K562 (cell line): ENCODE data around the gene ANKRD10. TPM values are rescaled to one million over a fixed set of nuclear protein-coding genes. Genes with fewer than 3 reads are reported as not detected.
A peak's percentile ranks its signal among the peaks of the same experiment; 100 is the strongest.

Experiments used
- ATAC-seq: fragments of 200-7000 bp; cut with Tn5 transposase; 3 replicates; pipeline ENCODE4 v1.9.1; 2020; ENCODE audit warnings: moderate library complexity
- BruUV-seq: library from RNA; stranded (reverse); fragments of 400-500 nt; replicated peaks from 2 replicates; lab custom pipeline; 2021; lab: Mats Ljungman, UMichigan
- CTCF ChIA-PET: fragments of 300-600 bp; formaldehyde crosslinking; extraction: SDS; loops from one replicate; lab custom pipeline; 2021; ENCODE audit warnings: low intra/inter-chr PET ratio; lab: Yijun Ruan, JAX
- POLR2A ChIA-PET: fragments of 300-600, 350-650 bp; sonication (Branson Sonifier 250); formaldehyde crosslinking; extraction: SDS; loops from one replicate; lab custom pipeline; 2021; ENCODE audit warnings: antibody characterized with exemption, inconsistent platforms; lab: Yijun Ruan, JAX
- DNase-seq, 4 experiments: peaks; one replicate each; pipeline versions ENCODE4 v3.0.0 to v3.0.0-alpha.2; 2011 to 2018; ENCODE audit warnings: low spot score in 3 of 4, mixed read lengths in 3 of 4; ENCODE audit errors: extremely low read depth in 1 of 4
- FAIRE-seq: peaks from 2 replicates; lab custom pipeline; 2011; peaks lifted over from hg19 to GRCh38; lab: Jason Lieb, UNC
- H2AFZ ChIP-seq: 2 replicates; pipeline ENCODE4 v1.6.0; 2011; ENCODE audit warnings: low read depth, low read length, control low read depth, inconsistent platforms
- H3K27ac ChIP-seq: fragments of 200-600 bp; 3 replicates; pipeline ENCODE4 v1.8.0; 2011; ENCODE audit warnings: low read depth, mild to moderate bottlenecking, control low read depth, inconsistent platforms, low read length, moderate library complexity, mixed read lengths; ENCODE audit errors: extremely low read depth
- H3K27me3 ChIP-seq, 2 experiments: fragments of 300-600 bp in 1 of 2; 2 replicates in 1 of 2; 3 replicates in 1 of 2; pipeline versions ENCODE4 v1.6.0 to v1.8.0; 2011; ENCODE audit warnings: inconsistent platforms in 2 of 2, low read length in 2 of 2, mild to moderate bottlenecking in 1 of 2, mixed read lengths in 1 of 2, moderate library complexity in 1 of 2; ENCODE audit not compliant: control insufficient read depth in 2 of 2, insufficient read depth in 2 of 2
- H3K36me3 ChIP-seq: fragments of 300-600 bp; 3 replicates; pipeline ENCODE4 v1.8.0; 2011; ENCODE audit warnings: mild to moderate bottlenecking, low read length, inconsistent platforms; ENCODE audit not compliant: control insufficient read depth, insufficient read depth
- H3K4me1 ChIP-seq, 2 experiments: fragments of 200-600 bp in 1 of 2; replicated peaks in 1 of 2; 2 replicates in 1 of 2; 3 replicates in 1 of 2; pipeline versions ENCODE4 v1.5.1 to v1.8.0; 2011; ENCODE audit warnings: inconsistent platforms in 2 of 2, low read length in 2 of 2, mild to moderate bottlenecking in 1 of 2, mixed read lengths in 1 of 2, moderate library complexity in 1 of 2; ENCODE audit not compliant: control insufficient read depth in 2 of 2, insufficient read depth in 2 of 2
- H3K4me2 ChIP-seq: 2 replicates; pipeline ENCODE4 v1.6.1; 2011; ENCODE audit warnings: low read length, control low read depth, inconsistent platforms, mixed read lengths; ENCODE audit not compliant: insufficient read depth
- H3K4me3 ChIP-seq: fragments of 200-600 bp; sonication (generic), shearing (Covaris generic); 2 replicates; pipeline ENCODE4 v1.5.1; 2016; ENCODE audit warnings: control low read depth, inconsistent platforms
- H3K79me2 ChIP-seq: fragments of 200-600 bp; 3 replicates; pipeline ENCODE4 v1.8.0; 2011; ENCODE audit warnings: low read length, inconsistent platforms; ENCODE audit not compliant: control insufficient read depth, insufficient read depth
- H3K9ac ChIP-seq, 2 experiments: 2 replicates each; pipeline versions ENCODE4 v1.6.0 to v1.6.1; 2011; ENCODE audit warnings: low read depth in 2 of 2, low read length in 2 of 2, control low read depth in 1 of 2, inconsistent platforms in 1 of 2, mild to moderate bottlenecking in 1 of 2, mixed read lengths in 1 of 2; ENCODE audit not compliant: insufficient read depth in 1 of 2
- H3K9me1 ChIP-seq: one replicate; pipeline ENCODE4 v1.6.0; 2011; ENCODE audit warnings: inconsistent platforms, mild to moderate bottlenecking, low read length, moderate library complexity; ENCODE audit not compliant: control insufficient read depth, insufficient read depth
- H3K9me3 ChIP-seq: replicated peaks from 2 replicates; pipeline ENCODE4 v1.5.1; 2011; ENCODE audit warnings: low read depth, low read length, inconsistent platforms; ENCODE audit not compliant: control insufficient read depth, insufficient read depth
- H4K20me1 ChIP-seq: replicated peaks from 2 replicates; pipeline ENCODE4 v1.6.1; 2011; ENCODE audit warnings: low read length, inconsistent platforms, mixed read lengths; ENCODE audit not compliant: control insufficient read depth, insufficient read depth
- CCAR2 ChIP-seq: fragments of 200-400 bp; formaldehyde crosslinking; IDR thresholded peaks from 2 replicates; pipeline ENCODE4 v1.6.1; 2017; ENCODE audit warnings: mild to moderate bottlenecking, low read depth, low read length
- JUND ChIP-seq, 2 experiments: IDR thresholded peaks; 2 replicates in 1 of 2; 3 replicates in 1 of 2; pipeline ENCODE4 v1.6.1; 2011; ENCODE audit warnings: borderline replicate concordance in 2 of 2, low read depth in 2 of 2, low read length in 2 of 2, improper control_type of control experiment in 1 of 2, missing biosample characterization in 1 of 2, missing genetic modification characterization in 1 of 2, missing genetic modification reagents in 1 of 2
- NCOA4 ChIP-seq: fragments of 450-650 bp; IDR thresholded peaks from 2 replicates; pipeline ENCODE4 v1.6.1; 2018; ENCODE audit warnings: mild to moderate bottlenecking; ENCODE audit not compliant: partially characterized antibody
- PHF8 ChIP-seq: fragments of 200-600 bp; sonication (generic); IDR thresholded peaks from 2 replicates; pipeline ENCODE4 v1.6.1; 2012; ENCODE audit warnings: mixed run types, mild to moderate bottlenecking, inconsistent platforms, low read length, moderate library complexity, borderline replicate concordance
- ZNF184 ChIP-seq: sonication (generic); formaldehyde crosslinking; IDR thresholded peaks from 2 replicates; pipeline ENCODE4 v1.5.0; 2020; ENCODE audit warnings: missing genetic modification reagents
- ZNF23 ChIP-seq: fragments of 250-450 bp; sonication (Bioruptor Pico); IDR thresholded peaks from 2 replicates; pipeline ENCODE4 v1.4.0; 2020; ENCODE audit warnings: mild to moderate bottlenecking
- ZNF311 ChIP-seq: fragments of 250-450 bp; sonication (Bioruptor Pico); IDR thresholded peaks from 2 replicates; pipeline ENCODE4 v1.4.0; 2020; ENCODE audit warnings: mild to moderate bottlenecking, moderate library complexity
- ZNF347 ChIP-seq: fragments of 450-650 bp; formaldehyde crosslinking; IDR thresholded peaks from 2 replicates; pipeline ENCODE4 v1.4.0; 2020; ENCODE audit warnings: low read depth, mild to moderate bottlenecking, moderate library complexity
- ZNF436 ChIP-seq: fragments of 250-450, 450-650 bp; sonication (Bioruptor Pico); formaldehyde crosslinking; IDR thresholded peaks from 2 replicates; pipeline ENCODE4 v1.7.0; 2020; ENCODE audit warnings: mild to moderate bottlenecking
- ZNF77 ChIP-seq: fragments of 250-450 bp; sonication (Bioruptor Pico); IDR thresholded peaks from 2 replicates; pipeline ENCODE4 v1.5.0; 2020
- ZSCAN32 ChIP-seq: fragments of 450-650 bp; formaldehyde crosslinking; IDR thresholded peaks from 2 replicates; pipeline ENCODE4 v1.4.0; 2020; ENCODE audit warnings: mild to moderate bottlenecking, moderate library complexity
- WGBS: fragments of 100-300 bp; shearing (Covaris generic); methylation state at CpG from one replicate; pipeline ENCODE4 v1.1.6; 2016; ENCODE audit warnings: low coverage, mixed read lengths; ENCODE audit not compliant: insufficient coverage; ENCODE audit errors: missing lambda C conversion rate; 5-methylcytosine and 5-hydroxymethylcytosine counted together
- in situ Hi-C: fragments of 300-500 bp; cut with MboI; formaldehyde crosslinking; loops from 4 replicates; pipeline ENCODE4 v1.15.0; 2018; ENCODE audit warnings: inconsistent platforms, mixed read lengths
- intact Hi-C: fragments of 100-400 bp; cut with micrococcal nuclease; formaldehyde crosslinking; loops from 2 replicates; pipeline ENCODE4 v1.14.2; 2022
- polyA plus RNA-seq, 8 experiments: library from polyadenylated mRNA; depleted of rRNA in 4 of 8; stranded (reverse) in 5 of 8; unstranded in 3 of 8; fragments of >200 nt; fragmentation: Nextera tagmentation in 2 of 8; fragmentation: Illumina TruSeq in 1 of 8; extraction: Ambion mirVana in 2 of 8; extraction: Trizol in 1 of 8; gene quantifications; 2 replicates each; pipeline versions ENCODE4 v1.2.1 to v1.2.3, GENCODE V29; 2011 to 2014; ENCODE audit warnings: inconsistent platforms in 1 of 8, missing spikeins in 1 of 8
- total RNA-seq, 7 experiments: library from RNA; depleted of rRNA in 6 of 7; stranded (reverse); fragments of >200 nt in 6 of 7; fragmentation: Illumina TruSeq in 2 of 7; extraction: Trizol in 2 of 7; gene quantifications; 2 replicates each; pipeline versions ENCODE4 v1.2.1 to v1.2.3, GENCODE V29; 2011 to 2021; ENCODE audit warnings: low replicate concordance in 1 of 7
- TF ChIP-seq, protein P1 (sequence below), 2 experiments: fragments of 450-650 bp in 1 of 2; IDR thresholded peaks; 2 replicates each; pipeline ENCODE4 v1.6.1; 2011 to 2017; ENCODE audit warnings: low read depth in 2 of 2, antibody characterized with exemption in 1 of 2, borderline replicate concordance in 1 of 2, low read length in 1 of 2, mild to moderate bottlenecking in 1 of 2, mixed read lengths in 1 of 2; ENCODE audit not compliant: control insufficient read depth in 1 of 2
- TF ChIP-seq, protein P2 (sequence below), 2 experiments: fragments of 150-350 bp in 1 of 2; IDR thresholded peaks; 2 replicates each; pipeline ENCODE4 v1.6.1; 2012 to 2016; ENCODE audit warnings: low read depth in 2 of 2, low read length in 2 of 2, mild to moderate bottlenecking in 1 of 2, moderate library complexity in 1 of 2
- TF ChIP-seq, protein P3 (sequence below): IDR thresholded peaks from 2 replicates; pipeline ENCODE4 v1.6.1; 2014; ENCODE audit warnings: antibody characterized with exemption

ANKRD10 gene
- total and polyA plus RNA-seq, 9 of the 15 experiments (the other 6 are each of a cell fraction or from before 2014, with no cell fraction given): 21.7 to 183 (median 45.0) TPM

GRCh38 chr13:110953416-110953815 lies 38.5 kb upstream of the ANKRD10 start:
- H3K36me3 ChIP-seq: no peaks in the 10 kb centered on the region
- peaks cover 7% of the 10 kb centered on the region for H3K9me3 ChIP-seq
- CTCF ChIA-PET: no interaction called here
- intact Hi-C loops (no loop called here), in situ Hi-C loops (loop anchor here (10.0 kb wide), 1 partner anchor 1441 kb away; no protein-coding TSS in a partner anchor)
- H3K79me2 ChIP-seq: no peaks in the 10 kb centered on the region
- DNase-seq (no peak), FAIRE-seq (no peak), ATAC-seq (no peak)
- TF ChIP-seq PHF8: no peak
- TF ChIP-seq ZNF77 (CRISPR knock-in tag): no peak
- TF ChIP-seq NCOA4: no peak
- TF ChIP-seq, protein P1, sequence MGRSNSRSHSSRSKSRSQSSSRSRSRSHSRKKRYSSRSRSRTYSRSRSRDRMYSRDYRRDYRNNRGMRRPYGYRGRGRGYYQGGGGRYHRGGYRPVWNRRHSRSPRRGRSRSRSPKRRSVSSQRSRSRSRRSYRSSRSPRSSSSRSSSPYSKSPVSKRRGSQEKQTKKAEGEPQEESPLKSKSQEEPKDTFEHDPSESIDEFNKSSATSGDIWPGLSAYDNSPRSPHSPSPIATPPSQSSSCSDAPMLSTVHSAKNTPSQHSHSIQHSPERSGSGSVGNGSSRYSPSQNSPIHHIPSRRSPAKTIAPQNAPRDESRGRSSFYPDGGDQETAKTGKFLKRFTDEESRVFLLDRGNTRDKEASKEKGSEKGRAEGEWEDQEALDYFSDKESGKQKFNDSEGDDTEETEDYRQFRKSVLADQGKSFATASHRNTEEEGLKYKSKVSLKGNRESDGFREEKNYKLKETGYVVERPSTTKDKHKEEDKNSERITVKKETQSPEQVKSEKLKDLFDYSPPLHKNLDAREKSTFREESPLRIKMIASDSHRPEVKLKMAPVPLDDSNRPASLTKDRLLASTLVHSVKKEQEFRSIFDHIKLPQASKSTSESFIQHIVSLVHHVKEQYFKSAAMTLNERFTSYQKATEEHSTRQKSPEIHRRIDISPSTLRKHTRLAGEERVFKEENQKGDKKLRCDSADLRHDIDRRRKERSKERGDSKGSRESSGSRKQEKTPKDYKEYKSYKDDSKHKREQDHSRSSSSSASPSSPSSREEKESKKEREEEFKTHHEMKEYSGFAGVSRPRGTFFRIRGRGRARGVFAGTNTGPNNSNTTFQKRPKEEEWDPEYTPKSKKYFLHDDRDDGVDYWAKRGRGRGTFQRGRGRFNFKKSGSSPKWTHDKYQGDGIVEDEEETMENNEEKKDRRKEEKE (IDR thresholded peaks at IDR 0.05; ENCODE audit: borderline replicate concordance in 1 of 2, control insufficient read depth in 1 of 2, low read depth in 2 of 2, low read length in 1 of 2): no peak
- TF ChIP-seq, protein P2, sequence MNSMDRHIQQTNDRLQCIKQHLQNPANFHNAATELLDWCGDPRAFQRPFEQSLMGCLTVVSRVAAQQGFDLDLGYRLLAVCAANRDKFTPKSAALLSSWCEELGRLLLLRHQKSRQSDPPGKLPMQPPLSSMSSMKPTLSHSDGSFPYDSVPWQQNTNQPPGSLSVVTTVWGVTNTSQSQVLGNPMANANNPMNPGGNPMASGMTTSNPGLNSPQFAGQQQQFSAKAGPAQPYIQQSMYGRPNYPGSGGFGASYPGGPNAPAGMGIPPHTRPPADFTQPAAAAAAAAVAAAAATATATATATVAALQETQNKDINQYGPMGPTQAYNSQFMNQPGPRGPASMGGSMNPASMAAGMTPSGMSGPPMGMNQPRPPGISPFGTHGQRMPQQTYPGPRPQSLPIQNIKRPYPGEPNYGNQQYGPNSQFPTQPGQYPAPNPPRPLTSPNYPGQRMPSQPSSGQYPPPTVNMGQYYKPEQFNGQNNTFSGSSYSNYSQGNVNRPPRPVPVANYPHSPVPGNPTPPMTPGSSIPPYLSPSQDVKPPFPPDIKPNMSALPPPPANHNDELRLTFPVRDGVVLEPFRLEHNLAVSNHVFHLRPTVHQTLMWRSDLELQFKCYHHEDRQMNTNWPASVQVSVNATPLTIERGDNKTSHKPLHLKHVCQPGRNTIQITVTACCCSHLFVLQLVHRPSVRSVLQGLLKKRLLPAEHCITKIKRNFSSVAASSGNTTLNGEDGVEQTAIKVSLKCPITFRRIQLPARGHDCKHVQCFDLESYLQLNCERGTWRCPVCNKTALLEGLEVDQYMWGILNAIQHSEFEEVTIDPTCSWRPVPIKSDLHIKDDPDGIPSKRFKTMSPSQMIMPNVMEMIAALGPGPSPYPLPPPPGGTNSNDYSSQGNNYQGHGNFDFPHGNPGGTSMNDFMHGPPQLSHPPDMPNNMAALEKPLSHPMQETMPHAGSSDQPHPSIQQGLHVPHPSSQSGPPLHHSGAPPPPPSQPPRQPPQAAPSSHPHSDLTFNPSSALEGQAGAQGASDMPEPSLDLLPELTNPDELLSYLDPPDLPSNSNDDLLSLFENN (IDR thresholded peaks at IDR 0.05; ENCODE audit: low read depth in 2 of 2, low read length in 2 of 2): no peak
- no peak for TF ChIP-seq ZNF347 (CRISPR knock-in tag)
- TF ChIP-seq CCAR2: no peak
- no peak for TF ChIP-seq ZNF436 (CRISPR knock-in tag)
- no peak for TF ChIP-seq ZNF184
- TF ChIP-seq, protein P3, sequence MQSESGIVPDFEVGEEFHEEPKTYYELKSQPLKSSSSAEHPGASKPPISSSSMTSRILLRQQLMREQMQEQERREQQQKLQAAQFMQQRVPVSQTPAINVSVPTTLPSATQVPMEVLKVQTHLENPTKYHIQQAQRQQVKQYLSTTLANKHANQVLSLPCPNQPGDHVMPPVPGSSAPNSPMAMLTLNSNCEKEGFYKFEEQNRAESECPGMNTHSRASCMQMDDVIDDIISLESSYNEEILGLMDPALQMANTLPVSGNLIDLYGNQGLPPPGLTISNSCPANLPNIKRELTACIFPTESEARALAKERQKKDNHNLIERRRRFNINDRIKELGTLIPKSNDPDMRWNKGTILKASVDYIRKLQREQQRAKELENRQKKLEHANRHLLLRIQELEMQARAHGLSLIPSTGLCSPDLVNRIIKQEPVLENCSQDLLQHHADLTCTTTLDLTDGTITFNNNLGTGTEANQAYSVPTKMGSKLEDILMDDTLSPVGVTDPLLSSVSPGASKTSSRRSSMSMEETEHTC: no peak
- no peak for TF ChIP-seq ZSCAN32 (CRISPR knock-in tag)
- no peak for TF ChIP-seq JUND (IDR thresholded peaks at IDR 0.05; ENCODE audit: borderline replicate concordance, low read depth, low read length)
- TF ChIP-seq JUND (tag; IDR thresholded peaks at IDR 0.05; ENCODE audit: borderline replicate concordance, low read depth, low read length): no peak
- no peak for TF ChIP-seq ZNF311 (CRISPR knock-in tag)
- no peak for TF ChIP-seq ZNF23 (CRISPR knock-in tag)
- no peaks in the 10 kb centered on the region for H4K20me1 ChIP-seq
- H3K27me3 ChIP-seq: no peaks in the 10 kb centered on the region
- H3K9me1 ChIP-seq: no peaks in the 10 kb centered on the region
- H3K4me1 ChIP-seq: peaks cover 0 to 22% of the 10 kb centered on the region in 2 experiments; a peak in 4 of 5 replicates
- H3K4me2 ChIP-seq: no peak overlapping the region
- H2AFZ ChIP-seq: 0 out of 2 replicates have a peak overlapping the region, but pooled peaks have one; percentile 59
- WGBS: 85% methylated on average over 10 of the region's 12 CpGs
- no TSS peak for BruUV-seq
- no peak overlapping the region for H3K4me3 ChIP-seq
- no peak overlapping the region for H3K27ac ChIP-seq
- peak overlapping the region in 1 of 2 experiments; percentile 66; a peak in 1 of 4 replicates for H3K9ac ChIP-seq
- POLR2A ChIA-PET: interaction anchor here (0.5 kb wide), 1 partner anchor 11 kb away, joined by 3 read pairs; no protein-coding TSS in a partner anchor
